HEK293 (cell line): Measurements from ENCODE around the gene KLK3.

ENCODE experiments used
- CTCF ChIP-seq: fragments of 450-650 bp; formaldehyde crosslinking; IDR thresholded peaks from 2 replicates; pipeline ENCODE4 v1.5.1; 2016; ENCODE audit warnings: missing biosample characterization, missing genetic modification characterization
- ZNF239 ChIP-seq: fragments of 450-650 bp; formaldehyde crosslinking; IDR thresholded peaks from 2 replicates; pipeline ENCODE4 v1.5.1; 2016; ENCODE audit warnings: missing biosample characterization, missing genetic modification characterization

GRCh38 chr19:50827476-50827875 is 27.2 kb upstream of the KLK3 start:
- TF ChIP-seq ZNF239 (tag by site-specific recombination) (no peak), CTCF (tag by site-specific recombination) (no peak)
